Glomerular visceral epithelial cell (primary cell): ENCODE data around the gene EPB41.
"Not testable (repeated sequence)": the region's sequence is repeated elsewhere in the genome, so short reads cannot be mapped to it uniquely, and the experiment has no call there.

Source experiments
- DNase-seq: peaks from one replicate; pipeline ENCODE4 v3.0.0-alpha.2; 2016; ENCODE audit errors: extremely low spot score

EPB41 gene

DNA sequence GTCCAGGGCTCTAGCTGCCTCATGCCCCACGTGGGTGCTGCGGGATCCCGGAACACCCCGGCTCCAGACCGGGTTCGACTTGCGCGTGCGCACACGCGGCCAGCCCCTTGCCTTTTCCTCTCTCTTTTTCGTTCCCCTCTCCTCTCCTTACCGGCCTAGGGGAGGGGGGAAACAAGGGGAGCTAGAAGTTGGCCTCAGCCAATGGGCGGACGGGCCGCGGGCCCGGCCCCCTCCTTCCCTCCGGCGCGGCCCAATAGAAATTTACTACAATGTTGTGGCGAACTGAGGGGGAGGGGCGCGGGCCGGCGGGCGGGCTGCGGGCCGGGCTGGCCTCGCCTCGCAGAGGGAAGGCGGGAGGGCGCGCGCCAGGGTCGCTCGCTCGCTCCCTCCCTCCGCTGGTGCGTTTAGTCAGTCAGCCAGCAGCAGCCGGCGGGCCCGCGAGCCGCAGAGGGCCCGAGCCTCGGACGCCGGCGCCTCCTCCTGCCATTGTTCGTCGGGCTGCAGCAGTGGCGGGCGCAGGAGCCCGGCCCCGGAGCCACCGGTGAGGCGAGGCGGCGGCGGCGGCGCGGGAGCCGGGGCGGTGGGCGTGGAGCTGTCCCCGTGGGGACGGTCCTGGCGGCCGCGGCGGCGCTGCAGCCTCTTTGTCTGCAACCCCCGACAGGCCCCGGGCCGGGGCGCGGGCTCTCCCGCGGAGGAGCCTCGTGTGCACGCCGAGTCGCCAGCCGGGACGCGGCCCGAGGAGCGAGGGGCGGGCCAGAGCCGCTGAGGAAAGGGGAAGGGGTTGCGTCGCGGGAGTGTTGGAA is at the start of gene EPB41:
Gene EPB41, plus strand, starts transcription at position 342 of the 803 bp plus-strand sequence. CDS start 72,869 bp downstream, outside the sequence.
- DNase-seq = peak; percentile 91

GRCh38 chr1:28864695-28865094 is 49.7 kb upstream of the EPB41 start:
- DNase-seq = no peak

DNA sequence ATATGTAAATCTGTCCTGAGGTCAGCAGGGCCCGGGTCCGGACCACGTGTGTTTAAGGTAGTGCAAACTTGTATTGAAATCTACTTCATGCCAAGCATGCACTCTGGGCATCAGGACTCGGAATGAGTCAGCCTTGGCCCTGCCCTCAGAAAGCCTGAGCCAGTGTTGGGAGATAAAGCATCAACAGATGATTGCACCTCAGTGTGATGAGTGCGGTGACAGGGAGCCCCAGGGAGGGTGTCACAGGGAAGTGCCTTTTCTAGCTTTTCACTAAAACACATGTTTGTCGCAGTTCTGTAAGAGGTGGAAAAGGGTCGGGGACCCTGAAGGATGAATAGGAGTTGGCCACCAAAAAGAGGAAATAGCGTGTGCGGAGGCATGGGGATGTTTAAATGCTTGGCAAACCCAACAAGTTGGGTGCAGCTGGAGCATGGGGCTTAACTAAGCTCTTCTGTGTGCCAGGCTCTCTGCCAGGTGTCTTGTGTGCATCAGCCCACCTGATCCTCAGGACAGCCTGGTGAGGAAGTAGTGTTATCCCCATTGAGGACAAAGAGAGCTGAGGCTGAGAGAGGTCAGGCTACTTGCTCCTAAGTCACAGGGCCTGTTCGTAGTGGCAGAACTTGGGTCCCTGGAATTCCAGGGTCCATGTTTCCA is 48.2 kb upstream of the EPB41 start:
- peak; percentile 54 for DNase-seq

DNA sequence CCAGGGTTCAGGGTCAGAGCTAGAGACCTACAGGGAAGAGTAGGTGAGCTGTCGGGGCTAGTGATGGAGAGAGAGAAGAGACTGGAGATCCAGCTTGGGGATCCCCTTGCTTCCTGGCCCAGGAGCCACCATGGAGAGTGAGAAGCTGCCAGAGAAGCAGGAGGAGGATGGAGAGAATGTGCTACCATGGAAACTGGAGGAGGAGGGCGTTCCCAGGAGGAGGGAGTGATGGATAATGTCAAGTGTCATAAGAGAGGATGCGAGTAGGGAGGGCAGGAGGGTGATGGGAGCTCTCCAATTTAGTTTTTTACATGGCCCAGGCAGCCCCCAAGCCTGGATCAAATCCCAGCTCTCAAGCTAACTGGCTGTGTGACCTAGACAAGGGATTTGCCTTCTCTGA is 46.5 kb upstream of the EPB41 start:
- DNase-seq = no peak

- no peak for DNase-seq
Measured at GRCh38 chr1:28869952-28870351, 44.4 kb upstream of the EPB41 start.

DNA sequence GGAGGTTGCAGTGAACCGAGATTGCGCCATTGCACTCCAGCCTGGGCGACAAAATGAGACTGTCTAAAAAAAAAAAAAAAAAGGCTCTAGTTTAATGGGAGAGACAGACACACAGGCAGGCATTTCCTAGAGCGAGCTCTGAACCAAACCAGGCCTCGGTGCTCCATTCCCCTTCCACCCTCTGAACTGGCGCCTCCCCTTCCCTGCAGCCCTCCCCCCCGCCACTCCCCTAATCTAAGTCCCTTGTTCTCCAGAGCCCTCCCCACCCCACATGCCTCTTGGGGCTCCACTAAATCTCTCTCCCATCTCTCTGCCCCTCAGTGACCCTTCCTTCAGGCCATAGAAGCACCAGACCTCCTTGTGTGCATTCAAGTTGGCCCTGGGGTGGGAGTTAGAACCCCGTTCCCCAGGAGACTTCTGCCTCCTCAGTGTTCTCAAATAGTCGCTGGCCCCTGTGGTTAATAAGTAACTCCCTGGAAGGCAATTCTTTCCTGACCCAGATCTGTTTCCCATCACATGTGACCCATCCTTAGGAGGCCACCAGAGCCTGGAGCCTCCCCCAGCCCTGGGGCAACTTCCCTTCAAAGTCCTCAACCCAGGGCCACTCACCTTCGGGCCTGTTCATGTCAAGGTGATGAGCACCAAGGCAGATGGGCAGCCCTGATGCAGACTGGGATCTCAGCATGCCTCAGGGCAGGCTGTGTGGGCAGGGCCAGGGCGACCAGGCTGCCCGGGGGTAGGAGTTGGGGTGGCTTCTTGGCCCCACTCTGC is 42.6 kb upstream of the EPB41 start:
- DNase-seq = no peak

DNA sequence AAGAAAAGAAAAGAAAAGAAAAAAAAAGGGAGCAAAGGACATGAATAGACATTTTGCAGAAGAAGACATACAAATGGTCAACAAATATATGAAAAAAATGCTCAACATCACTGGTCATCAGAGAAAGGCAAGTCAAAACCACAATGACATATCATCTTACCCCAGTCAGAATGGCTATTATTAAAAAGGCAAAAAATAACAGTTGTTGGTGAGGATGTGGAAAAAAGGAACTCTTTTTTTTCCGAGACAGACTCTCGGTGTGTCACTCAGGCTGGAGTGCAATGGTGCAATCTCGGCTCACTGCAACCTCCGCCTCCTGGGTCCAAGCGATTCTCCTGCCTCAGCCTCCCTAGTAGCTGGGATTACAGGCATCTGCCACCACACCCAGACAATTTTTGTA is 39.2 kb upstream of the EPB41 start:
- DNase-seq = not testable (repeated sequence)

- peak; percentile 80 for DNase-seq
Measured at GRCh38 chr1:28877132-28877781, 37.1 kb upstream of the EPB41 start.

DNA sequence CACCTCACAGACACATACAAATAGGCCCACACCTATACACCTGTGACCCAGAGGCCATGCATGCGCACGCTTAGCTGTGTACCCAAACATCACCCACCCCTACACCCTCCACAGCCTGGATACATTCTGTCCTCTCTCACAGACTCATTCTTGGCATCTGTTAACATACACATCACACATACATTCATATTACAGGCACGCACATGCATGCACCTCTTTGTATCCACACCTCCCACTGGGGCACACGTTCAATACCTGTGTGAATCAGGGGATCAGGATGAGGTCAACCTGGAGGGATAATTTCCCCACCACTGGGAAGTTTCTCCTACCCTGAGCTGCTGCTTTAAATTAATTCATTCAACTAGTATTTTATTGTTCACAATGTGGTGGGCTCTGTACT is 35.6 kb upstream of the EPB41 start:
- no peak for DNase-seq

- DNase-seq = peak; percentile 89
Measured at GRCh38 chr1:28882009-28882628, 32.2 kb upstream of the EPB41 start.

DNA sequence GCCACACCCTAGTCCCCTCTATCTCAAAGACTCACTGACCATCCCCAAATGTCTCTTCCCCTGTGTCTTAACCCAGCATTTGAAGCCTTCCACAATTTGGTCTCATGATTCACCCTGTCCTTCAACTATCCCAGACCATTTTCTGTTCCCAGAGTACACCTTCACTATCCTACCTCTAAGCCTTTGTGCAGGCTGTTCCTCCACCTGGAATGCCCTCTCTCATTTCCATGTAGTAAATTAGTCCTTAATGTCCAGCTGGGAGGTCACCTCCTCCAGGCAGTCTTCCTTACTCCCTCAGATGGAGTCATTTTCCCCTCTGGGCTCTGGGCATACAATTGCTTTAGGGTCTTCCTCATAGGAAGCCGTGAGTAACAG is 31.1 kb upstream of the EPB41 start:
- no peak for DNase-seq

- no peak for DNase-seq
Measured at GRCh38 chr1:28885472-28885877, 28.9 kb upstream of the EPB41 start.

- no peak for DNase-seq
Measured at GRCh38 chr1:28885977-28886730, 28.2 kb upstream of the EPB41 start.

DNA sequence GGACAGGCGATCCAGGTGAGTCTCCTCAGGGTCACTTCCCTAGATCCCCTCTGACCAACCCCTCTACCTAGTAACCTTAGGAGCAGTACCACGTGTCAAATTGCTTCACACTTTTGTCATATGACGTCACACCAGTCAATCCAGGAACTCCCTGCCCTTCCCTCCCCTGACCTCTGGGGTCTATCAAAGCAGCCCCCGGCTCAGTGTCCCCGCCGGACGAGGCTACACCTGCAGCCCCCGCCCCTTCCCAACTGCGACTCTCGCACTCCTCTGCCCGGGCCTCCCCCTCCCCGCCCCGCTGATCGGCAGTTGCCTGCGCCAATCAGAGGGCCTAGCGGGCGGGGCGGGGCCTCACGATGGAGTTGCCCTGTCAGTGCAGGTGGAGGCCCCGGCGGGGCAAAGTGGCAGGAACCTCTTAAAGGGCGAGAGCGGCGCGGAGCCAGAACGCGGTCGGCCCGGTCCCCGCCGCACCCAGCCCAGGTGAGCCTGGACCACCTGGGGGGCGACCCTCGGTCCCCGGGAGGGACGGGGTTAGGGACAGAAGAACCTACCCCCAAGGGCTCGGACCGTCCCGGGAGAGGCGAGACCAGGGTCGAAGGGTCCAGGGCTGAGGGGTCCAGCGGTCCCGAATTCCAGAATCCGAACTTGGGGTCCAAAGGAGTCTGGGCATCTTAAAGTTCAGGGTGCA is 27.5 kb upstream of the EPB41 start:
- DNase-seq = peak; percentile 87

DNA sequence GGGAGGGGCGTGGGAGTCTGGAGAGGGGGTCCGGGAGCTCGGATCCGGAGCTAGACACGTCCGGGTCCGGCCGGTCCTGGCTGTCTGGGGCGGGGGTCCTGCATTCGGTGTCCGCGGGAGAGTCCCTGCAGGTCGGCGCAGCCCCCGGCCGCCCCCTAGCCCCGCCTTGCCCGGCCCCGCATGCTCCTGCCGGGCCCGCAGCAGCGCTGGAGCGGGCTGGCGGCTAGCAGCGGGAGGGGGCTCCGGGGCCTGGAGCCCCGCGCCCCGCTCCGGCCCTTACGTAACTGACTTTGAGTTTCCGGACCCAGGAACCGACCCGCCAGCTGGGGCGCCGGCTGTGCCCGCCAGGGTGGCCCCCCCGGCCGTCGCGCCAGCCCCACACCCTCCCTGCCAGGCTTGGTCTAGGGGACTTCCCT is 26.9 kb upstream of the EPB41 start:
- DNase-seq = no peak

DNA sequence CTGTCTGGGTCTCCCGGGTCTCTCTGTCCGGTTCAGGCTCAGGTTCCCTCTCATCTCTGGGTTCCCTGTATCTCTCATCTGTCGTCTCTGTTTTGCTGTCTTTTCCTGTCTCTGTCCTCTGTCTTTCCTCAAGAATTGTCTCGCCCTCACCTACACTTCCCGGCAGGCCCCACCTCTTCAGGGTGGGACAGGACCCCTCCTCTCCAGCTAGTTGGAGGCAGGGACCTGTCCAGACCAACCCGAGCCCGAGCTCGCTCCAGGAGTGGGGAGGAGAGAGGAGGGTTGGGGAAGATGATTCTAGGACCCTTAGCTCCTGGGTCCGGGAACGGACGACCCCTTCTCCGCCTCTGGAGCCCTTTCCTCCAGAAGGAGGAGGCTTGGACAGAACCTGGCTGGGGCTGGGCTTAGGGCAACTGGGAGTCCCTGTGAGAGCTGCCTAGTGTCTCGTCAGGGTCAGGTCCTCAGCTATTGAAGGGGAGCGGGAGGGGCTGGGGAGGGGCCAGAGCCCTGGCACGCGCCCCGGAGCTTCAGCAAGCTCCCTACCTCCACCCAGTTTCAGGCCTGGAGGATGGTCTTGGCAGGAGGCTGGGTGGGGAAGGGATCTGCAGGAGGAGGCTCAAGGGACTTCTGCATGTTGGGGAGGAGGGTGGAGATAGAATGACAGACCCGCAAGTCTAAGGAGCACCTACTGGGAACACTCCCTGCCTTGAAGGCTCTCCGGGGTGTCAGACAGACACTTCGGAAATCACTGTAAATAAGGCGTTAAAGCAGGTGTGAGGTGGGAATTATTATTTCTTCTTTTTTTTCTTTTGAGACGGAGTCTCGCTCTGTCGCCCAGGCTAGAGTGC is 26.3 kb upstream of the EPB41 start:
- DNase-seq = no peak

DNA sequence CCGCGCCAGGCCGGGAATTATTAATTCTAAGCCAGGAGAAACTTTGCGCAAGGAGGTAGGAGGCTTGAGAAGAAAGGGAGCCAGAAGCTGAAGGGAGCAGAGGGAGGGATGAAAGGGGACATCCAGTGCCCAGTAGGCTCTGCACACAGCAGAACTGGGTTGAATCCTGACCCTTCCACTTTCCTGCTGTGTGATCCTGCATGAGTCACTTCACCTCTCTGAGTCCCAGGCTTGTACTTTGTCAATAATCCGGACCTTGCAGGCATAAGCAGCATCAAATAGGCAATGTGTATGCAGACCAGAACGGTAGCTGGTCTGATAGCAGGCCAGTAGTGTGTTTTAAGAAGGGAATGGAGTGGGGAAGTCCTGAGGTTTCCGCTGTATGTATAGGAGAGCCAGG is 25.5 kb upstream of the EPB41 start:
- DNase-seq = no peak

GRCh38 chr1:28889357-28889756 is 25.0 kb upstream of the EPB41 start:
- DNase-seq = no peak

DNA sequence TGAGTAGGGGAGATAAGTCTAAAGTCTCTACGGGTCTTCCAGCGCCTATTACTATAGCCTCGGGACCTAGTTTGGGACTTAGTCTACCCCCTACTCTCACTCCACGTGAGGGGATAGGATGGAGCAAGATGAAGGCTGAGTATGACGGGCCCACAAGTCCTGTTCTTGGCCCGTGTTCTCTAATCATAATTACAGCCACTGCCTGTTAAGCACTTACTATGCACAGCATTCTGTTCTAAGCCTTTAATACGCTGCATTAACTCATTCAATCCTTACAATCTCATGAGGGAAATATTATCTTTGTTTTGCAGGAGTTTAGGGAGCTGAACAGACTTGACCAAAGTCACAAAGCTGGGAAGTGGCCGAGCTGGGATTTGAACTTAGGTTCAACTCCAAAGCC is 23.9 kb upstream of the EPB41 start:
- no peak for DNase-seq
